GM12891 (cell line): Measurements from ENCODE around the gene PRDM1.

Source experiments
- DNase-seq: peaks from one replicate; pipeline ENCODE4 v3.0.0; 2011; ENCODE audit warnings: low spot score; ENCODE audit not compliant: insufficient read length
- FAIRE-seq: peaks from 2 replicates; lab custom pipeline; 2011; peaks lifted over from hg19 to GRCh38; lab: Jason Lieb, UNC
- PAX5 ChIP-seq: IDR thresholded peaks from 2 replicates; pipeline ENCODE4 v1.6.1; 2011; ENCODE audit warnings: low read length, moderate library complexity, mild to moderate bottlenecking; ENCODE audit not compliant: insufficient read depth, severe bottlenecking
- POLR2A ChIP-seq: IDR thresholded peaks from 2 replicates; pipeline ENCODE4 v1.6.1; 2011; ENCODE audit warnings: low read depth, low read length, control low read depth
- POLR2AphosphoS5 ChIP-seq: IDR thresholded peaks from 2 replicates; pipeline ENCODE4 v1.6.1; 2011; ENCODE audit warnings: low read depth, low read length, control low read depth
- POU2F2 ChIP-seq: IDR thresholded peaks from 2 replicates; pipeline ENCODE4 v1.6.1; 2011; ENCODE audit warnings: low read depth, mild to moderate bottlenecking, control low read depth, low read length, moderate library complexity
- SPI1 ChIP-seq: IDR thresholded peaks from 2 replicates; pipeline ENCODE4 v1.6.1; 2011; ENCODE audit warnings: low read depth, low read length, control low read depth
- TAF1 ChIP-seq: IDR thresholded peaks from 2 replicates; pipeline ENCODE4 v1.6.1; 2011; ENCODE audit warnings: low read depth, low read length, control low read depth

The PRDM1 gene

GRCh38 chr6:106158816-106159215 lies 72.7 kb downstream of the PRDM1 start:
- no peak for DNase-seq
- TF ChIP-seq PAX5 (no peak), POLR2A (no peak), TAF1 (no peak), POU2F2 (no peak), POLR2AphosphoS5 (no peak), SPI1 (no peak)
- FAIRE-seq: no peak
